ACC112 (cell line): ENCODE data around the gene RALBP1.
"Not testable (repeated sequence)": the region's sequence is repeated elsewhere in the genome, so short reads cannot be mapped to it uniquely, and the experiment has no call there.

ENCODE experiments used
- H2AFZ ChIP-seq: fragments of 200-600 bp; sonication (generic); one replicate; pipeline ENCODE4 v1.6.0; 2017; ENCODE audit warnings: antibody characterized with exemption, low read length; ENCODE audit not compliant: unreplicated experiment
- H3K27ac ChIP-seq: fragments of 200-600 bp; sonication (generic); 2 replicates; pipeline ENCODE4 v1.5.1; 2014; ENCODE audit warnings: low read depth, mild to moderate bottlenecking, antibody characterized with exemption, low read length, moderate library complexity
- H3K27me3 ChIP-seq: fragments of 200-600 bp; sonication (generic); 2 replicates; pipeline ENCODE4 v1.6.1; 2014; ENCODE audit warnings: mild to moderate bottlenecking, antibody characterized with exemption, low read length, moderate library complexity, mixed read lengths; ENCODE audit not compliant: insufficient read depth
- H3K36me3 ChIP-seq: fragments of 200-600 bp; sonication (generic); 2 replicates; pipeline ENCODE4 v1.6.1; 2016; ENCODE audit warnings: mild to moderate bottlenecking, antibody characterized with exemption, low read length, moderate library complexity, mixed read lengths; ENCODE audit not compliant: insufficient read depth
- H3K4me1 ChIP-seq: fragments of 200-600 bp; sonication (generic); one replicate; pipeline ENCODE4 v1.6.1; 2016; ENCODE audit warnings: low read length, mixed read lengths; ENCODE audit not compliant: insufficient read depth, unreplicated experiment, control insufficient read depth
- H3K4me3 ChIP-seq: fragments of 200-600 bp; sonication (generic); 2 replicates; pipeline ENCODE4 v1.5.1; 2014; ENCODE audit warnings: mild to moderate bottlenecking, low read depth, low read length
- H3K79me2 ChIP-seq: fragments of 200-600 bp; sonication (generic); one replicate; pipeline ENCODE4 v1.6.0; 2016; ENCODE audit warnings: low read length; ENCODE audit not compliant: control insufficient read depth, unreplicated experiment, insufficient read depth

The RALBP1 gene

GRCh38 chr18:9478545-9478944, 3.2 kb downstream of the RALBP1 start:
- Histone ChIP-seq H3K36me3 (no peaks in the 10 kb centered on the region), H2AFZ (no peak overlapping the region), H3K27ac (no peak overlapping the region), H3K79me2 (peaks cover 66% of the 10 kb centered on the region), H3K4me3 (no peak overlapping the region), H3K27me3 (no peaks in the 10 kb centered on the region), H3K4me1 (peaks cover 19% of the 10 kb centered on the region)

- Histone ChIP-seq H3K79me2 (peaks cover 63% of the 10 kb centered on the region), H3K4me1 (no peaks in the 10 kb centered on the region), H2AFZ (no peak overlapping the region), H3K27me3 (no peaks in the 10 kb centered on the region), H3K27ac (no peak overlapping the region), H3K36me3 (no peaks in the 10 kb centered on the region), H3K4me3 (no peak overlapping the region)
Measured at GRCh38 chr18:9482790-9483189, 7.5 kb downstream of the RALBP1 start.

- Histone ChIP-seq H3K36me3 (no peaks in the 10 kb centered on the region), H3K27ac (no peak overlapping the region)
Measured at GRCh38 chr18:9483526-9483925, 8.2 kb downstream of the RALBP1 start.

GRCh38 chr18:9484856-9485255, 9.5 kb downstream of the RALBP1 start:
- not testable (repeated sequence) for H3K27ac ChIP-seq, H3K4me1 ChIP-seq, H3K4me3 ChIP-seq, H3K36me3 ChIP-seq, H2AFZ ChIP-seq, H3K27me3 ChIP-seq
- peaks cover 58% of the 10 kb centered on the region for H3K79me2 ChIP-seq

More at GRCh38 chr18:9483526-9483925, 8.2 kb downstream of the RALBP1 start:
- H3K27me3 ChIP-seq, result no peaks in the 10 kb centered on the region
- H2AFZ ChIP-seq, result no peak overlapping the region
- H3K4me1 ChIP-seq, result no peaks in the 10 kb centered on the region
- H3K79me2 ChIP-seq, result peaks cover 61% of the 10 kb centered on the region
- H3K4me3 ChIP-seq, result no peak overlapping the region

GRCh38 chr18:9488538-9488937, 13.2 kb downstream of the RALBP1 start:
- peaks cover 55% of the 10 kb centered on the region for H3K79me2 ChIP-seq
- no peaks in the 10 kb centered on the region for H3K4me1 ChIP-seq
- no peaks in the 10 kb centered on the region for H3K27me3 ChIP-seq
- H3K36me3 ChIP-seq, result no peaks in the 10 kb centered on the region
- no peak overlapping the region for H3K27ac ChIP-seq
- H2AFZ ChIP-seq, result no peak overlapping the region
- H3K4me3 ChIP-seq, result no peak overlapping the region

GRCh38 chr18:9494778-9495331, 19.5 kb downstream of the RALBP1 start:
- Histone ChIP-seq H3K79me2 (peaks cover 57% of the 10 kb centered on the region), H2AFZ (no peak overlapping the region), H3K27ac (no peak overlapping the region), H3K4me1 (peaks cover 6% of the 10 kb centered on the region), H3K27me3 (no peaks in the 10 kb centered on the region), H3K4me3 (no peak overlapping the region), H3K36me3 (no peaks in the 10 kb centered on the region)

- Histone ChIP-seq H3K36me3 (no peaks in the 10 kb centered on the region), H3K79me2 (peaks cover 55% of the 10 kb centered on the region), H3K4me1 (peaks cover 6% of the 10 kb centered on the region), H2AFZ (no peak overlapping the region), H3K27me3 (no peaks in the 10 kb centered on the region), H3K4me3 (no peak overlapping the region), H3K27ac (no peak overlapping the region)
Measured at GRCh38 chr18:9495465-9495864, 20.2 kb downstream of the RALBP1 start.

- Histone ChIP-seq H3K4me1 (peaks cover 6% of the 10 kb centered on the region), H3K79me2 (peaks cover 56% of the 10 kb centered on the region), H3K4me3 (no peak overlapping the region), H2AFZ (no peak overlapping the region), H3K27ac (no peak overlapping the region), H3K36me3 (peaks cover under 1% of the 10 kb centered on the region), H3K27me3 (no peaks in the 10 kb centered on the region)
Measured at GRCh38 chr18:9495916-9496705, 20.8 kb downstream of the RALBP1 start.

GRCh38 chr18:9506046-9506792, 30.9 kb downstream of the RALBP1 start:
- peaks cover 8% of the 10 kb centered on the region for H3K36me3 ChIP-seq
- no peaks in the 10 kb centered on the region for H3K4me1 ChIP-seq
- no peaks in the 10 kb centered on the region for H3K27me3 ChIP-seq
- H3K79me2 ChIP-seq, result peaks cover 23% of the 10 kb centered on the region
- no peak overlapping the region for H3K27ac ChIP-seq
- no peak overlapping the region for H3K4me3 ChIP-seq
- no peak overlapping the region for H2AFZ ChIP-seq

- Histone ChIP-seq H3K27me3 (no peaks in the 10 kb centered on the region), H3K36me3 (no peaks in the 10 kb centered on the region), H3K4me1 (no peaks in the 10 kb centered on the region), H3K4me3 (no peak overlapping the region), H3K27ac (no peak overlapping the region), H3K79me2 (peaks cover 26% of the 10 kb centered on the region), H2AFZ (no peak overlapping the region)
Measured at GRCh38 chr18:9507565-9508088, 32.3 kb downstream of the RALBP1 start.
